Stimulated activated CD8-positive, alpha-beta memory T cell treated with anti-CD3 and anti-CD28 coated beads, Interleukin-4, amount 100 ng/mL, for 24 hours (primary cell): Measurements from ENCODE around the gene C6orf118.

ENCODE experiments used
- DNase-seq: peaks from one replicate; pipeline ENCODE4 v3.0.0-alpha.2; 2020; ENCODE audit warnings: low read depth

Gene C6orf118

DNA sequence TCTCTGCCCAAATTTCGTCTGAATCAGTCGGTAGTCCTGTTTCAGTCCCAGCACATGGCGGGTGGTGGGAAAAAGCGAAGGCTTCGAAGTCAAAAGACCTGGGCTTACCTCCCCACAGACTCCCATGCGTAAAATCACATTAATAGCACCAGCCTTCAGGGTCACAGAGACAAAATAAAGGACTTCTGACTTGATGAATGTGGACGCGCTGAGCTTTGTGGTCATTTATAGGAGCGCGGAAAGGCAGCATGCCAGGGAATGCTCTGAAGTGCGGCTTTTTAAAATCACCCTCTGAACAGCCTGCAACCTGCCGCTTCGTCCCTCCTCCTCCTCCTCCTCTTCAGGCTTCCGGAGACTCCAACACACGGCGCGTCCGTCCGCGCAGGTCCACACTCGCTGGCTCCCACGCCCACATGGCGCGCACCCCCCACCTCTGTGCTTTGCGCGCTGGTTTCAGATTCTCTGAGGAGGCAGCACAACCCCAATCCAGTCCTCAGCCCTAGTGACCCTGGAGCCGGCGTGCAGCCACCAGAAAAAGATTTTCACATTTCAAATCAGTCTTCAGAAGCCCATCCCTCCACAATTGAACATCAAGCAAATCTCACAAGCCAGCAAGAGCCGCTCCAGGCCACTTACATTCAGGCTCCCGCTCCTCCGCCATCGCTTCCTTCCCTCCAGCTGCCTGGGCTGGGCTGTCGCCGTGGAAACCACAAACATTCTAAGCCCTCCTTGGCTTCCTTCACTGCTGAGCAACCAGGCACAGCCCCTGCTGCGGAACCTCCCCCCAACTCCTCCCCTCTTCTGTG lies at the start of gene C6orf118:
Gene C6orf118, minus strand, starts transcription at position 680 of the 806 bp plus-strand sequence. Its CDS starts 19 bp downstream, at position 661.
- DNase-seq: peak; percentile 1

GRCh38 chr6:165345700-165346099 lies 36.3 kb upstream of the C6orf118 start:
- no peak for DNase-seq

GRCh38 chr6:165340532-165340931 lies 31.1 kb upstream of the C6orf118 start:
- DNase-seq: no peak

GRCh38 chr6:165325609-165326008 lies 16.2 kb upstream of the C6orf118 start:
- DNase-seq: no peak

DNA sequence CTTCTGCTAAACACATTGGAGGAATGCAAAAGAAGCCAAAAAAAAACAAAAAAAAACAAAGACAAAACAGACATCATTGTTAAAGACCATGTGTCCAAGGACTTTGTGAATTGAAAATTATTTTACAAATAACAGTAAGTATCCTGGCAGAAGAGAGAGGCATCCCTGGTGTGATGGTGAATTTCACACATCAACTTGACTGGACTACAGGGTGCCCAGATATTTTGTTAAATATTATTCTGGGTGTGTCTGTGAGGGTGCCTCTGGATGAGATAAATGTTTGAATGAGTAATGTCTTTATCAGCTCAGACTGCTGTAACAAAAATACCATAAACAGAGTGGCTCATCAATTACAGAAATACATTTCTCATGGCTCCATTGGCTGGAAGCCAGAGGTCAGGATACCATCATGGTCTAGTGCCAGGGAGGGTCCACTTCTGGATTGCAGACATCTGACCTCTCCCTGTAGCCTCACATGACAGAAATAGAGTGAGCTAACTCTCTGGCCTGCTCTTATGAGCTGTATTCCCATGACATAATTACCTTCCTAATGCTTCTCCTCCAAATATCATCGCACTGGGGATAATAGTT lies 12.2 kb upstream of the C6orf118 start:
- DNase-seq: no peak

DNA sequence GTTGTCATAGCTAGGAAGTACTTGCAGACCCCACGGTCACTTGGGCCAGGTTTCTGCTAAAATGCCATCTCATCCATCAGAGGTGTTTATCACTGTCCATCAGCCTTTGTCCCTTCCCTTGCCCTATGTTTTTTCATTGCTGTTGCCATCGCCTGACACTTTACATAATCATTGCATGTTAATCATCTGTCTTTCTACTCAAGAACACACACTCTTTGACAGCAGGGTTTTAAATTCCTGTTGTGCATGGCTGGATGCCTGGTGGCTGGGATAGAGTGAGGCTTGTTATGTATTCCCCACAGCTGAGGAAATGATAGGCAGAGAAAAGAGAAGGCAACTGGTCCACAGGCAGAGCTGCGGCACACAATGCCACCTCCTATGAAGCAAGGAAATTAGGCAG lies 11.7 kb upstream of the C6orf118 start:
- no peak for DNase-seq

- no peak for DNase-seq
These were observed 8.3 kb upstream of the C6orf118 start for GRCh38 chr6:165317723-165318122.

DNA sequence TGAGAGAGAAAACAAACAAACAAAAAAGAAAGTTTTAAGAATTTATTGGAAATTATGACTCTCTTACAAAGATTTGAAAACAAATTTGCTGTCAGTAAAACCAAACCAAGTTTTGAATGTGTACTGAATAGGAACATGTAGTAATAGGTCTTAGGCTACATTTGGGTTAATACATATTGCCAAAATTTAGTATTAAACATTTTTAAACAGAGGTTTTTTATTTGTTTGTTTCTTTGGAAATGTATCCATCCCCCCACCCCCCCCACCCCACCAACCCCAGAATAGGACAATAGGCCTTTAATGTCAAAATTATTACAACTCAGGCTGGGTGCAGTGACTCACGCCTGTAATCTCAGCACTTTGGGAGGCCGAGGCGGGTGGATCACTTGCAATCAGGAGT lies 2.5 kb downstream of the C6orf118 start:
- DNase-seq: no peak

DNA sequence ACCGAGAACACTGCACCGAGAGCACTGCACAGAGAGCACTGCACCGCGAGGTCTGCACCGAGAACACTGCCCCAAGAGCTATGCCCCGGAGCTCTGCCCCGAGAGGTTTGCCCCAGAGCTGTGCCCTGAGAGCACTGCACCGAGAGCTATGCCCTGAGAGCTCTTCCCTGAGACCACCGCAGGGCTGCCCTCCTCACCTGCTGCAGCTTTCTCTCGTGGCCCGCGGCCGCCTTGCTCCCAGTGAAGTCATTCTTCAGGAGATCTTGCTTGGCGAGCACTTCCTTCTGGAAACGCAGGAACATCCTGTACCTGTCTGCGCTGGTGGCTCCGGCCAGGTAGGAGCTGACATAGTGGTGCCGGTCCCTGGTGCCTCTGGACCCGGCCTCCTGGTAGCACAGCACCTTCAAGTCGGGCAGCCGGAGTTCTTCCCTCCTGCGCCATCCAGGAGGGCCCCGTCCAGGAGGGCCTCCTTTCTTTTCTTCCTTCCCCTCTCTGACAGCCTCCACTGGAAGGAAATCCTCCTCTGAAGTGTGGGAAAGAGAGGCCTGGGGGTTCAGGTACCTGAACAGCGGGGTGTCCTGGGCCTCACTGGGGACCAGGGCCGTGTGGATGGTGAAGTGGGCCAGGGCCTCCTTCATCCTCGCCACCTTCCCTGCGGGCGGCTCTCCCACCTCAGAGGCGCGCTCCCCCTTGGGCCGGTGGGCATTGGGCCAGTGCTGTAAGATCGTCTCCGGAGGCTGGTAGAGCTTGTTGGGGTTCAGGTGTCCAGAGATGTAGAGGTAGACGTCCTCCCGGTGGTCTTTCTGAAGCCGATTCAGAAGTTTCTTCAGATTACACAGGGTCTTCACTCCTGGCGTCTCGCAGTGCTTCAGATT lies 7.8 kb downstream of the C6orf118 start:
- no peak for DNase-seq

GRCh38 chr6:165300422-165300936 lies 8.9 kb downstream of the C6orf118 start:
- no peak for DNase-seq

DNA sequence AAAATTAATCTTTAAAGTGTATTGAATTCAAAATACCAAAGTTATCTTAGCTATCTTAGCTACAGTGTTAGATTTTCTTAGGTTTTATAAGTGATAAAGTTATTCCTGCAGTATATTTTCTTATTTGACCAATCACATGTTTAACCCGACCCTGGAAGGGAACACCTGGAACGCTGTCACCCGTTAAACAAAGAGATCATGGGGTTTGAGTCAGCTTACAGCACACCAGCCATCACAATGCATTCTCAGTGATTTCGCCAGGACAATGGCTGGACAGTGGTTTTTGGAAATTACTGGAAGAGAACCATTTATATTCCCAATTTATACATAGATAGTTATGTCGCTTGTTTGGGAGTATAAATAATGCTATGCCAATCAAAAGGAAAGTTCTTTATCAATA lies 10.5 kb downstream of the C6orf118 start:
- DNase-seq: no peak

GRCh38 chr6:165298402-165298801 lies 11.0 kb downstream of the C6orf118 start:
- no peak for DNase-seq

GRCh38 chr6:165292657-165293056 lies 16.7 kb downstream of the C6orf118 start:
- DNase-seq: no peak

DNA sequence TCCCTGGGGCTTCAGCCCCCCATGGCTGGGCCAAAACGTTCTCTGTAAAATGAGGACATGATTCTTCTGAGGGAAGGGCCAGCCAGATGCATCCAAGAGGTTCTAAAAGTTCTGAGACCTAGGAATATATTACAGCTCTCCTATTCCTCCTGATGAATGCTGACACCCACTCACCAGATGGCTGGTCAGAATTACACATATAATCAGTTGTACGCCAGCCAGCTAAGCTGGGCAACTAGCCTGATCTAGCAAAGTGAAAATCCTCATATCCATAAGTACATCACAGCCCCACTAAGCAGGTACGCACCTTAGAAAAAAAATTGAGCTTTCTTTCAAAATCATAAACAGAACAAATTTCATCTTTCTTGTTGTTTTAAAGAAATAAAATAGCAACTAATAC lies 34.8 kb downstream of the C6orf118 start:
- DNase-seq: no peak

DNA sequence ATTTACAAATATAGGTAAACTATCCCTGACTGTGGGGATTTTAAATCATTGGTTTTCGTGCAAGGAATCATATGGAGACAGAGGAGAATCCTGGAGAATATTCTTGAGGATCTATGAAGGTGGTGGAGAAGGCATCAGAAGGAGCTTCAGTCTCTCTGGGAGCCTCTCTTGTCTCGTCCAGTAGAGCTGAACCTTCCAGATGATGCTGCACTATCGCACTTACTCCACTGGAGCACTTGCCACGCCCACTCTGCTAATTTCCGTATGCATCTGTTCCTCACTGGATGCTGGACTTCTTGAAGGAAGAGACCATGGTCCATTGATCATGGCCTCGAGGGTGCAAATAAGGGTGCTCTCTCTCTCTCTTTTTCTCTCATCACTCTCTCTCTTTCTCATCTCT lies 36.8 kb downstream of the C6orf118 start:
- no peak for DNase-seq

DNA sequence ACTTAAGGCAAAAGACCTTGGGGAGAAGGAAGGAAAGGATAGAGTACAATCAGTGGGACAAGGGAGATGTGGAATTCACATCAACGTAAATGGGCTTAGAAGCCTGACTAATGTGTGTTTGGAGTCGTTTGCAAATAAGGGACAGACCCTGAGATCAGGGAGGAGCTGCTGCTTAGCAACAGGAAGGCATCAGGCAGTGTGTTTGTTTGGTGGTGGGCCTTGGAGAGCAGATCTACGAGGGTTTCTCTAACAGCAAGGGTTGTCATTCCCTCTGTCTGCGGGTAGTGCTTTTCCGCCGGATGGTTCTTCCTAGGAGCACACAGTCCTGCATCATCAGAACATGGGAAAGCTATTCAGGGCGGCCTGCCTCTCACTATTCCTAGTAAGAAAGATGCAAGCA lies 40.4 kb downstream of the C6orf118 start:
- no peak for DNase-seq

- no peak for DNase-seq
These were observed 42.8 kb downstream of the C6orf118 start for GRCh38 chr6:165266621-165267020.

GRCh38 chr6:165266191-165266590 lies 43.2 kb downstream of the C6orf118 start:
- no peak for DNase-seq

DNA sequence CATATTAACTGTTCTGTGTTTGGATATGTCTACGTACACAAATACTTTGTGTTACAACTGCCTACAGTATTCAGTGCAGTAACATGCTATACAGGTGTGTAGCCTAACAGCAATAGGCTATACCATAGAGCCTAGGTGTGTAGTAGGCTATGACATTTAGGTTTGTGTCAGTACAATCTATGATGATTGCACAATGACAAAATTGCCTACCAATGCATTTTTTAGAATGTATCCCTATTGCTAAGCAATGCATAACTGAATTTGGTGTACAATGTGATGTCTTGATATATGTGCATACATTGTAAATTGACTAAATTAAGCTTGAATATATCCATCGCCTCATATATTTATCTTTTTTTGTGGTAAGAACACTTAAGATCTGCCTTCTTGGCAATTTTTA lies 48.9 kb downstream of the C6orf118 start:
- DNase-seq: no peak

GRCh38 chr6:165249808-165250207 lies 59.6 kb downstream of the C6orf118 start:
- no peak for DNase-seq

GRCh38 chr6:165245701-165246100 lies 63.7 kb downstream of the C6orf118 start:
- DNase-seq: no peak

GRCh38 chr6:165245287-165245686 lies 64.1 kb downstream of the C6orf118 start:
- DNase-seq: no peak
